Ishikawa (cell line): Measurements from ENCODE around the gene ELF5.

Source experiments
- CEBPB ChIP-seq: IDR thresholded peaks from 2 replicates; pipeline ENCODE4 v1.6.1; 2012
- CREB1 ChIP-seq: IDR thresholded peaks from 2 replicates; pipeline ENCODE4 v1.6.1; 2012; ENCODE audit warnings: low read depth
- EGR1 ChIP-seq: IDR thresholded peaks from 2 replicates; pipeline ENCODE4 v1.6.1; 2012
- EP300 ChIP-seq: IDR thresholded peaks from 2 replicates; pipeline ENCODE4 v1.6.1; 2012; ENCODE audit warnings: borderline replicate concordance
- FOXM1 ChIP-seq: IDR thresholded peaks from 2 replicates; pipeline ENCODE4 v1.6.1; 2012; ENCODE audit warnings: low read depth, borderline replicate concordance
- NFIC ChIP-seq: IDR thresholded peaks from 2 replicates; pipeline ENCODE4 v1.6.1; 2012
- RAD21 ChIP-seq: IDR thresholded peaks from 2 replicates; pipeline ENCODE4 v1.6.1; 2012; ENCODE audit warnings: low read depth
- TAF1 ChIP-seq: IDR thresholded peaks from 2 replicates; pipeline ENCODE4 v1.6.1; 2012; ENCODE audit warnings: low read depth, mild to moderate bottlenecking
- TCF12 ChIP-seq: IDR thresholded peaks from 2 replicates; pipeline ENCODE4 v1.6.1; 2012; ENCODE audit warnings: low read depth
- TEAD4 ChIP-seq: IDR thresholded peaks from 2 replicates; pipeline ENCODE4 v1.6.1; 2012
- YY1 ChIP-seq: IDR thresholded peaks from 2 replicates; pipeline ENCODE4 v1.6.1; 2012; ENCODE audit warnings: low read depth
- ZBTB7A ChIP-seq: IDR thresholded peaks from 2 replicates; pipeline ENCODE4 v1.6.1; 2012; ENCODE audit warnings: low read depth
- TF ChIP-seq, protein P1 (sequence below): IDR thresholded peaks from 2 replicates; pipeline ENCODE4 v1.6.1; 2012
- TF ChIP-seq, protein P2 (sequence below): IDR thresholded peaks from 2 replicates; pipeline ENCODE4 v1.6.1; 2012; ENCODE audit warnings: low read depth, mild to moderate bottlenecking
- TF ChIP-seq, protein P3 (sequence below): IDR thresholded peaks from 2 replicates; pipeline ENCODE4 v1.6.1; 2012

Gene ELF5

DNA sequence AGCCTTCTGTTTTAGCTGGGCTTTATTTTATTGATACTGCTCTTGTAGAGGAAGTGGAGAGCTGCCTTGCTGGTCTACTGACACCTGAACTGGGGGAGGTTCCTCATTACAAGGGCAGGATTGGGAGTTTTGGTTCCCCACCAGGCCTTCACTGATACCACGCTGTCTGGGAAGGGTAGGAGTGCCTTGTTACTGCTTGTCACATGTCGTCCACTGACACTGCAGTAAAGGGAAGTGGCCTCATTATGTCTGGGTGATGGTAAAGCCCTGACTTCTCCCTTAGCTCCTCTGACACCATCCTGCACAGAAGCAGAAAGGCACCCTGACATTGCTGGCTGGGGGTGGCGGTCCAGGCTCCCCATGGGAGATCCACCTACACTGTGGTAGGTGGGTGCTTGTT, 38.7 kb upstream of the ELF5 start:
- TF ChIP-seq FOXM1 = no peak
- no peak for TF ChIP-seq TEAD4
- TF ChIP-seq, protein P1, sequence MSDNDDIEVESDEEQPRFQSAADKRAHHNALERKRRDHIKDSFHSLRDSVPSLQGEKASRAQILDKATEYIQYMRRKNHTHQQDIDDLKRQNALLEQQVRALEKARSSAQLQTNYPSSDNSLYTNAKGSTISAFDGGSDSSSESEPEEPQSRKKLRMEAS = no peak
- TF ChIP-seq CEBPB = no peak
- no peak for TF ChIP-seq ZBTB7A
- TF ChIP-seq, protein P2, sequence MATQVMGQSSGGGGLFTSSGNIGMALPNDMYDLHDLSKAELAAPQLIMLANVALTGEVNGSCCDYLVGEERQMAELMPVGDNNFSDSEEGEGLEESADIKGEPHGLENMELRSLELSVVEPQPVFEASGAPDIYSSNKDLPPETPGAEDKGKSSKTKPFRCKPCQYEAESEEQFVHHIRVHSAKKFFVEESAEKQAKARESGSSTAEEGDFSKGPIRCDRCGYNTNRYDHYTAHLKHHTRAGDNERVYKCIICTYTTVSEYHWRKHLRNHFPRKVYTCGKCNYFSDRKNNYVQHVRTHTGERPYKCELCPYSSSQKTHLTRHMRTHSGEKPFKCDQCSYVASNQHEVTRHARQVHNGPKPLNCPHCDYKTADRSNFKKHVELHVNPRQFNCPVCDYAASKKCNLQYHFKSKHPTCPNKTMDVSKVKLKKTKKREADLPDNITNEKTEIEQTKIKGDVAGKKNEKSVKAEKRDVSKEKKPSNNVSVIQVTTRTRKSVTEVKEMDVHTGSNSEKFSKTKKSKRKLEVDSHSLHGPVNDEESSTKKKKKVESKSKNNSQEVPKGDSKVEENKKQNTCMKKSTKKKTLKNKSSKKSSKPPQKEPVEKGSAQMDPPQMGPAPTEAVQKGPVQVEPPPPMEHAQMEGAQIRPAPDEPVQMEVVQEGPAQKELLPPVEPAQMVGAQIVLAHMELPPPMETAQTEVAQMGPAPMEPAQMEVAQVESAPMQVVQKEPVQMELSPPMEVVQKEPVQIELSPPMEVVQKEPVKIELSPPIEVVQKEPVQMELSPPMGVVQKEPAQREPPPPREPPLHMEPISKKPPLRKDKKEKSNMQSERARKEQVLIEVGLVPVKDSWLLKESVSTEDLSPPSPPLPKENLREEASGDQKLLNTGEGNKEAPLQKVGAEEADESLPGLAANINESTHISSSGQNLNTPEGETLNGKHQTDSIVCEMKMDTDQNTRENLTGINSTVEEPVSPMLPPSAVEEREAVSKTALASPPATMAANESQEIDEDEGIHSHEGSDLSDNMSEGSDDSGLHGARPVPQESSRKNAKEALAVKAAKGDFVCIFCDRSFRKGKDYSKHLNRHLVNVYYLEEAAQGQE = no peak
- TF ChIP-seq, protein P3, sequence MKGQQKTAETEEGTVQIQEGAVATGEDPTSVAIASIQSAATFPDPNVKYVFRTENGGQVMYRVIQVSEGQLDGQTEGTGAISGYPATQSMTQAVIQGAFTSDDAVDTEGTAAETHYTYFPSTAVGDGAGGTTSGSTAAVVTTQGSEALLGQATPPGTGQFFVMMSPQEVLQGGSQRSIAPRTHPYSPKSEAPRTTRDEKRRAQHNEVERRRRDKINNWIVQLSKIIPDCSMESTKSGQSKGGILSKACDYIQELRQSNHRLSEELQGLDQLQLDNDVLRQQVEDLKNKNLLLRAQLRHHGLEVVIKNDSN = no peak
- no peak for TF ChIP-seq CREB1
- TF ChIP-seq TAF1 = no peak
- no peak for TF ChIP-seq RAD21
- no peak for TF ChIP-seq YY1
- TF ChIP-seq EGR1 = no peak
- no peak for TF ChIP-seq EP300
- no peak for TF ChIP-seq NFIC
- no peak for TF ChIP-seq TCF12

DNA sequence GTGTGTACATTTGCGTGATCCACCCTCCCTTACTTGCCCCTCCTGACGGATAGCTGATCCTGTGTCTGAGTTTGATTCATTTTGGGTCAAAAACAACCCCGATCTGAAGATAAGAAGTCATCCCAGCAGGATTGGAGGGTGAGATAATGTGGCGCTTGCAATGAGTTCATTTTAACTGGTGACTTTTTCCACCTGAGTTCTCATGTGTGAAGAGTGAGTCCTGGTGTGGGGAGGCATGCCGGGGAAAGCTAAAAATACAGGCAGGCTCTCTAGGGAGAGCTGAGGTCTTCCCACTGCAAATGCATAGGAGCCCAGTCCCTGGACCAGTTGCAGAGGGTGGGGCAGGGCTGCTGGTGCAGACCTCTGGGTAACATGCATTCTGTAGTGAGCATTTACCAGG, 35.7 kb upstream of the ELF5 start:
- TF ChIP-seq EP300 (no peak), CEBPB (no peak), TCF12 (0 out of 2 replicates have a peak, but pooled peaks have one; percentile 23)

DNA sequence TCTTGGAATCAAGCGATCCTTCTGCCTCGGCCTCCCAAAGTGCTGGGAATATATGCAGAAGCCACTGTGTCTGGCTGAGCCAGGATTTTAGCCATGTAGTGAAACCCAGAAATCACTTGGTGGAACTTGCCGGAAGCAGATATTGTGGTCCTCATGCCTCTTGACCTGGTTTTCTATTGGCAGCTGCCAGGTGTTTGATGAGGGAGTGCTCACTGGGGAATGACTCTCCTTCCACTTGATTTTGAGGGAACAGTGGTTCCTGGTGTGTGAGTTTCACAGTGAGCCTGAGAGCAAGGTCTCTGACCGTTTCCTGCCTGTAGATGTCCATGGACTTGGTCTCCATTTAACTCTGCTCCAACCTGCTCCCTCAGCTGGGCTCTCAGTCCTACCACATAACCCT, 34.7 kb upstream of the ELF5 start:
- TF ChIP-seq YY1 (no peak), ZBTB7A (no peak), NFIC (no peak), RAD21 (no peak), TAF1 (no peak), CEBPB (no peak), TEAD4 (no peak), FOXM1 (no peak), CREB1 (no peak), EP300 (no peak), TCF12 (no peak), EGR1 (no peak)
- TF ChIP-seq, protein P1 = no peak
- TF ChIP-seq, protein P3 = no peak
- TF ChIP-seq, protein P2 = no peak

DNA sequence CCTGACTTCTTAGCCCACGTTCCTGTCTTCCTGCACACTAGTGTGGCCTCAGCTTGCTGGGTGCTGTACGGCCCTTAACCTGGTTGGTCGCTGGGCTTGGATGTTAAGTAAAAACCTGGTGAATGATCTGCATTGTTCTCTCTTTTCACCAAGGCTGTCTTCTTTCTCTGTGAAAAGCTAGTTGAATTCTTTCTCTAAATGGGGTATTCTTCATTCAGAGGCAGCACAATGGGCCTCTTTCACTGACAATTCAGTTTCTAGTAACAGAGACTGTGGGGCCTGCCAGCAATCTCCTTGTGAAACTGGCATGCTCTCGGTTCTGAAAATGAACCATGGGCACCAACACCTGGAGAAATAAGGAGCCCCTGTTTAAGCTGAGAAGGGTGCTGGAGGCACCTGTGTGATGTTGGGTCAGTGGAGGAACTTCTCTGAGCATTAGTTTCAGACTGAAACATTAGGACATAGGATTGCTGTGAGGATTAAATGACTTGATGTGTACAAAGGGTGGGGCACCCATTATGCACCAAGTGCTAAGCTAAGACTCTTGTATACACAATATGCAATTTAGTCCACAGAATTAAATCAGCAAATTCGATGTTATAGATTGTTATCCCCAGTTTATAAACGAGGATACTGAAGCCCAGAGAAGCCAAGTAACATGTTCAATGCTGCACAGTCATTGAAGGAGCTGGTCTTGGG, 33.1 kb upstream of the ELF5 start:
- no peak for TF ChIP-seq FOXM1
- no peak for TF ChIP-seq EGR1
- no peak for TF ChIP-seq CREB1
- no peak for TF ChIP-seq TCF12
- TF ChIP-seq, protein P3 = no peak
- TF ChIP-seq, protein P1 = no peak
- no peak for TF ChIP-seq RAD21
- no peak for TF ChIP-seq EP300
- no peak for TF ChIP-seq ZBTB7A
- TF ChIP-seq TEAD4 = no peak
- no peak for TF ChIP-seq TAF1

DNA sequence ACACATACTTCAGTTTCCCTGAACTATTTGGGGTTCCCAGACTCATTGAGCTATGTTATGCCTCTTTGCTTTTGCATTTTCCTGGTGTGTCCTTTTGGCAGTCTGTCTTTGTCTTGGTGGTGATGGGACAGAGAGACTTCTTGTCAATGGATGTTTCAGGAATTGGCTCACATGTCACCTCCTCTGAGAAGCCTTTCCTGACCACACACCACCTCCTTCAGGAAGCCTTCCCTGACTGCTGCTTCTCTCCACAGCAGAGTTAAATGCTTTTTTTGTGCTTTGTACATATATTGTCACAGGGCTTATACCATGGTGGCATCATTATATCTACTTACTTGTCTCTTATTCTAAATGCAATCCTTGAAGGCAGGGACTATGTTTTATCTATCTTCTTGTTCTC, 28.5 kb upstream of the ELF5 start:
- TF ChIP-seq FOXM1 (no peak), EGR1 (no peak), RAD21 (no peak), TCF12 (no peak), CEBPB (no peak), NFIC (no peak), TEAD4 (no peak), ZBTB7A (no peak), YY1 (no peak)
- TF ChIP-seq, protein P1 = no peak
- TF ChIP-seq, protein P3 = no peak
